DND-41 (cell line): ENCODE results near the gene OPCML.

ENCODE experiments used
- ATAC-seq: fragments of 200-7000 bp; cut with Tn5 transposase; 3 replicates; pipeline ENCODE4 v1.9.1; 2021; ENCODE audit warnings: low read depth; ENCODE audit not compliant: insufficient read depth
- DNase-seq: peaks from one replicate; pipeline ENCODE4 v3.0.0-alpha.2; 2020
- H2AFZ ChIP-seq: 2 replicates; pipeline ENCODE4 v1.6.0; 2012; ENCODE audit warnings: low read depth, low read length
- H3K27ac ChIP-seq: 2 replicates; pipeline ENCODE4 v1.5.1; 2012; ENCODE audit warnings: low read length, inconsistent platforms
- H3K27me3 ChIP-seq: fragments of 200-600 bp; sonication (generic); 2 replicates; pipeline ENCODE4 v1.6.0; 2012; ENCODE audit warnings: low read length, mild to moderate bottlenecking, inconsistent platforms; ENCODE audit not compliant: insufficient read depth, poor library complexity
- H3K36me3 ChIP-seq: 2 replicates; pipeline ENCODE4 v1.5.1; 2012; ENCODE audit warnings: low read length, inconsistent platforms; ENCODE audit not compliant: insufficient read depth
- H3K4me1 ChIP-seq: 2 replicates; pipeline ENCODE4 v1.5.1; 2012; ENCODE audit warnings: mild to moderate bottlenecking, low read length; ENCODE audit not compliant: insufficient read depth
- H3K4me2 ChIP-seq: 2 replicates; pipeline ENCODE4 v1.6.0; 2012; ENCODE audit warnings: mild to moderate bottlenecking, moderate library complexity, low read length, inconsistent platforms; ENCODE audit not compliant: insufficient read depth
- H3K4me3 ChIP-seq, 2 experiments: fragments of 200-600 bp in 1 of 2; shearing (Covaris generic) in 1 of 2; 2 replicates each; pipeline ENCODE4 v1.5.1; 2012 to 2016; ENCODE audit warnings: inconsistent platforms in 2 of 2, low read length in 2 of 2, mild to moderate bottlenecking in 2 of 2, low read depth in 1 of 2, moderate library complexity in 1 of 2
- H3K79me2 ChIP-seq: 2 replicates; pipeline ENCODE4 v1.6.0; 2012; ENCODE audit warnings: low read length, inconsistent platforms; ENCODE audit not compliant: insufficient read depth
- H3K9ac ChIP-seq: 2 replicates; pipeline ENCODE4 v1.6.0; 2012; ENCODE audit warnings: low read depth, mild to moderate bottlenecking, inconsistent platforms, low read length, moderate library complexity
- H3K9me3 ChIP-seq: 2 replicates; pipeline ENCODE4 v1.5.1; 2012; ENCODE audit warnings: low read length, moderate library complexity, mild to moderate bottlenecking, inconsistent platforms; ENCODE audit not compliant: insufficient read depth, severe bottlenecking
- H4K20me1 ChIP-seq: 2 replicates; pipeline ENCODE4 v1.6.0; 2012; ENCODE audit warnings: low read length; ENCODE audit not compliant: insufficient read depth
- EZH2 ChIP-seq: IDR thresholded peaks from 3 replicates; pipeline ENCODE4 v1.6.1; 2012; ENCODE audit warnings: borderline replicate concordance, low read depth, mild to moderate bottlenecking, moderate library complexity, low read length, inconsistent platforms; ENCODE audit not compliant: severe bottlenecking
- TF ChIP-seq, protein P1 (sequence below): IDR thresholded peaks from 2 replicates; pipeline ENCODE4 v1.5.1; 2012; ENCODE audit warnings: borderline replicate concordance, low read length, moderate library complexity, mild to moderate bottlenecking; ENCODE audit not compliant: poor library complexity, severe bottlenecking; ENCODE audit errors: extremely low read depth

OPCML gene

GRCh38 chr11:133197425-133197824 is 334.9 kb downstream of the OPCML start:
- no peak for TF ChIP-seq EZH2
- TF ChIP-seq, protein P1, sequence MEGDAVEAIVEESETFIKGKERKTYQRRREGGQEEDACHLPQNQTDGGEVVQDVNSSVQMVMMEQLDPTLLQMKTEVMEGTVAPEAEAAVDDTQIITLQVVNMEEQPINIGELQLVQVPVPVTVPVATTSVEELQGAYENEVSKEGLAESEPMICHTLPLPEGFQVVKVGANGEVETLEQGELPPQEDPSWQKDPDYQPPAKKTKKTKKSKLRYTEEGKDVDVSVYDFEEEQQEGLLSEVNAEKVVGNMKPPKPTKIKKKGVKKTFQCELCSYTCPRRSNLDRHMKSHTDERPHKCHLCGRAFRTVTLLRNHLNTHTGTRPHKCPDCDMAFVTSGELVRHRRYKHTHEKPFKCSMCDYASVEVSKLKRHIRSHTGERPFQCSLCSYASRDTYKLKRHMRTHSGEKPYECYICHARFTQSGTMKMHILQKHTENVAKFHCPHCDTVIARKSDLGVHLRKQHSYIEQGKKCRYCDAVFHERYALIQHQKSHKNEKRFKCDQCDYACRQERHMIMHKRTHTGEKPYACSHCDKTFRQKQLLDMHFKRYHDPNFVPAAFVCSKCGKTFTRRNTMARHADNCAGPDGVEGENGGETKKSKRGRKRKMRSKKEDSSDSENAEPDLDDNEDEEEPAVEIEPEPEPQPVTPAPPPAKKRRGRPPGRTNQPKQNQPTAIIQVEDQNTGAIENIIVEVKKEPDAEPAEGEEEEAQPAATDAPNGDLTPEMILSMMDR: no peak
- no peaks in the 10 kb centered on the region for H4K20me1 ChIP-seq
- ATAC-seq (no peak), DNase-seq (no peak)
- H3K27me3 ChIP-seq: peaks cover 10% of the 10 kb centered on the region
- no peaks in the 10 kb centered on the region for H3K9me3 ChIP-seq
- no peak overlapping the region for H3K4me3 ChIP-seq
- no peaks in the 10 kb centered on the region for H3K36me3 ChIP-seq
- H3K27ac ChIP-seq: no peak overlapping the region
- H3K4me2 ChIP-seq: no peak overlapping the region
- no peaks in the 10 kb centered on the region for H3K79me2 ChIP-seq
- no peak overlapping the region for H3K9ac ChIP-seq
- H3K4me1 ChIP-seq: no peaks in the 10 kb centered on the region
- H2AFZ ChIP-seq: no peak overlapping the region

- Histone ChIP-seq H3K79me2 (no peaks in the 10 kb centered on the region), H3K27me3 (peaks cover 3% of the 10 kb centered on the region), H3K4me3 (no peak overlapping the region), H3K9ac (no peak overlapping the region), H3K4me2 (no peak overlapping the region), H4K20me1 (no peaks in the 10 kb centered on the region), H3K36me3 (no peaks in the 10 kb centered on the region), H3K4me1 (no peaks in the 10 kb centered on the region), H2AFZ (no peak overlapping the region), H3K27ac (no peak overlapping the region), H3K9me3 (no peaks in the 10 kb centered on the region)
- DNase-seq (no peak), ATAC-seq (no peak)
- TF ChIP-seq, protein P1: no peak
Measured at GRCh38 chr11:133191931-133192330, 340.4 kb downstream of the OPCML start.

DNA sequence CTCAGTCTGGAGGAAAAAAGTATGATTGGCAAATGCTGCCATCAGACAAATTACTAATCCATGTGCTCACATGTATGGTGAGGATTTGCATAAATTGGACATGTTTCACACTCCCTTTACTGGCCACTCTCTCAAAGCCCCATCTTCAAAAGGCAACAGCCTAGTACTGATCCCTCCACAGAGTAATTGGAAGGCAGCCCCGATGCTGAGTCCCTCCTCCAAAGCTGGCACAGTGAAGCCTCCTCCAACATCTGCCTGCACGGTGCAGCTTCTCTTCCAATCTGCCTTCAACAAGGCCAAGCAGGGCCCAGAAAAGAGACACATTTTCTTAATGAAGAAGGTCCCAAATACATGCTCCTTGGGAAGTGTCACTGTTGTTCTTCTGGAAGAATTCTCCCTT is 350.6 kb downstream of the OPCML start:
- Histone ChIP-seq H3K4me2 (no peak overlapping the region), H3K79me2 (no peaks in the 10 kb centered on the region), H4K20me1 (no peaks in the 10 kb centered on the region), H3K9ac (no peak overlapping the region), H3K9me3 (no peaks in the 10 kb centered on the region), H3K27ac (no peak overlapping the region), H2AFZ (no peak overlapping the region), H3K27me3 (peaks cover 39% of the 10 kb centered on the region), H3K4me3 (no peak overlapping the region), H3K4me1 (no peaks in the 10 kb centered on the region), H3K36me3 (no peaks in the 10 kb centered on the region)
- TF ChIP-seq, protein P1: no peak
- no peak for TF ChIP-seq EZH2
- DNase-seq (no peak), ATAC-seq (no peak)

GRCh38 chr11:133181066-133181465 is 351.2 kb downstream of the OPCML start:
- ATAC-seq: no peak

More at GRCh38 chr11:133181066-133181465, 351.2 kb downstream of the OPCML start:
- H3K4me3 ChIP-seq: no peak overlapping the region
- no peak overlapping the region for H2AFZ ChIP-seq
- no peak for DNase-seq
- no peak overlapping the region for H3K27ac ChIP-seq
- TF ChIP-seq, protein P1: no peak
- TF ChIP-seq EZH2: no peak
- no peaks in the 10 kb centered on the region for H3K79me2 ChIP-seq
- peaks cover 38% of the 10 kb centered on the region for H3K27me3 ChIP-seq
- no peaks in the 10 kb centered on the region for H4K20me1 ChIP-seq
- H3K36me3 ChIP-seq: no peaks in the 10 kb centered on the region
- H3K9me3 ChIP-seq: no peaks in the 10 kb centered on the region
- H3K4me1 ChIP-seq: no peaks in the 10 kb centered on the region
- no peak overlapping the region for H3K4me2 ChIP-seq
- H3K9ac ChIP-seq: no peak overlapping the region
